ENCODE results near the gene WAC. TPM values are rescaled to one million over a fixed set of nuclear protein-coding genes. Genes with fewer than 3 reads are reported as not detected.

The WAC gene
- total and polyA plus RNA-seq, 9 of the 15 experiments (the other 6 are each of a cell fraction or from before 2014, with no cell fraction given), result 24.8 to 123 (median 78.2) TPM

GRCh38 chr10:28640551-28640950 lies 107.6 kb downstream of the WAC start:
- H3K27ac ChIP-seq (ENCODE audit: extremely low read depth, low read depth, low read length), result no peak overlapping the region
- H3K27me3 ChIP-seq (ENCODE audit: control insufficient read depth in 2 of 2, insufficient read depth in 2 of 2, low read length in 2 of 2), result peaks cover 7 to 29% of the 10 kb centered on the region in 2 experiments
- BruUV-seq (replicated peaks), result no TSS peak
- in situ Hi-C loops (cut with MboI), result no loop called here
- no peaks in the 10 kb centered on the region for H3K79me2 ChIP-seq (ENCODE audit: control insufficient read depth, insufficient read depth, low read length)
- no peak for DNase-seq (ENCODE audit: extremely low read depth in 1 of 4, low spot score in 3 of 4)
- H3K9ac ChIP-seq (ENCODE audit: insufficient read depth in 1 of 2, low read depth in 2 of 2, low read length in 2 of 2), result no peak overlapping the region
- H2AFZ ChIP-seq (ENCODE audit: low read depth, low read length), result no peak overlapping the region
- ChIA-PET POLR2A (no interaction called here), CTCF (ENCODE audit: low intra/inter-chr PET ratio) (no interaction called here)
- H3K4me1 ChIP-seq (replicated peaks in 1 of 2; ENCODE audit: control insufficient read depth in 2 of 2, insufficient read depth in 2 of 2, low read length in 2 of 2), result no peaks in the 10 kb centered on the region
- no peak for ATAC-seq
- H3K9me3 ChIP-seq (replicated peaks; ENCODE audit: control insufficient read depth, insufficient read depth, low read depth, low read length), result no peaks in the 10 kb centered on the region
- no peak for FAIRE-seq
- H3K4me2 ChIP-seq (ENCODE audit: insufficient read depth, low read length), result no peak overlapping the region
- no peaks in the 10 kb centered on the region for H3K9me1 ChIP-seq (ENCODE audit: control insufficient read depth, insufficient read depth, low read length)
- 0% methylated on average over 2 of the region's 2 CpGs for WGBS (ENCODE audit: insufficient coverage, low coverage, missing lambda C conversion rate)
- H3K4me3 ChIP-seq, result no peak overlapping the region
- intact Hi-C loops (cut with micrococcal nuclease), result no loop called here
- H4K20me1 ChIP-seq (replicated peaks; ENCODE audit: control insufficient read depth, insufficient read depth, low read length), result no peaks in the 10 kb centered on the region
- no peaks in the 10 kb centered on the region for H3K36me3 ChIP-seq (ENCODE audit: control insufficient read depth, insufficient read depth, low read length)
- TF ChIP-seq ZFX (CRISPR knock-in tag; IDR thresholded peaks at IDR 0.05), result no peak
- no peak for TF ChIP-seq PTBP1 (IDR thresholded peaks at IDR 0.05; ENCODE audit: low read depth, low read length)
- no peak for TF ChIP-seq PCBP2 (IDR thresholded peaks at IDR 0.05; ENCODE audit: low read depth, low read length, poor library complexity, severe bottlenecking)
- TF ChIP-seq, protein P1, sequence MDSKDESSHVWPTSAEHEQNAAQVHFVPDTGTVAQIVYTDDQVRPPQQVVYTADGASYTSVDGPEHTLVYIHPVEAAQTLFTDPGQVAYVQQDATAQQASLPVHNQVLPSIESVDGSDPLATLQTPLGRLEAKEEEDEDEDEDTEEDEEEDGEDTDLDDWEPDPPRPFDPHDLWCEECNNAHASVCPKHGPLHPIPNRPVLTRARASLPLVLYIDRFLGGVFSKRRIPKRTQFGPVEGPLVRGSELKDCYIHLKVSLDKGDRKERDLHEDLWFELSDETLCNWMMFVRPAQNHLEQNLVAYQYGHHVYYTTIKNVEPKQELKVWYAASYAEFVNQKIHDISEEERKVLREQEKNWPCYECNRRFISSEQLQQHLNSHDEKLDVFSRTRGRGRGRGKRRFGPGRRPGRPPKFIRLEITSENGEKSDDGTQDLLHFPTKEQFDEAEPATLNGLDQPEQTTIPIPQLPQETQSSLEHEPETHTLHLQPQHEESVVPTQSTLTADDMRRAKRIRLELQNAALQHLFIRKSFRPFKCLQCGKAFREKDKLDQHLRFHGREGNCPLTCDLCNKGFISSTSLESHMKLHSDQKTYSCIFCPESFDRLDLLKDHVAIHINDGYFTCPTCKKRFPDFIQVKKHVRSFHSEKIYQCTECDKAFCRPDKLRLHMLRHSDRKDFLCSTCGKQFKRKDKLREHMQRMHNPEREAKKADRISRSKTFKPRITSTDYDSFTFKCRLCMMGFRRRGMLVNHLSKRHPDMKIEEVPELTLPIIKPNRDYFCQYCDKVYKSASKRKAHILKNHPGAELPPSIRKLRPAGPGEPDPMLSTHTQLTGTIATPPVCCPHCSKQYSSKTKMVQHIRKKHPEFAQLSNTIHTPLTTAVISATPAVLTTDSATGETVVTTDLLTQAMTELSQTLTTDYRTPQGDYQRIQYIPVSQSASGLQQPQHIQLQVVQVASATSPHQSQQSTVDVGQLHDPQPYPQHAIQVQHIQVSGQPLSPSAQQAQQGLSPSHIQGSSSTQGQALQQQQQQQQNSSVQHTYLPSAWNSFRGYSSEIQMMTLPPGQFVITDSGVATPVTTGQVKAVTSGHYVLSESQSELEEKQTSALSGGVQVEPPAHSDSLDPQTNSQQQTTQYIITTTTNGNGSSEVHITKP (IDR thresholded peaks at IDR 0.05; ENCODE audit: partially characterized antibody), result no peak
- no peak for TF ChIP-seq ZFP30 (CRISPR knock-in tag; IDR thresholded peaks at IDR 0.05; ENCODE audit: borderline replicate concordance)
- no peak for TF ChIP-seq ZNF436 (CRISPR knock-in tag; IDR thresholded peaks at IDR 0.05)
- TF ChIP-seq ZNF77 (CRISPR knock-in tag; IDR thresholded peaks at IDR 0.05), result no peak
- TF ChIP-seq NR4A1 (CRISPR knock-in tag; IDR thresholded peaks at IDR 0.05), result no peak
- TF ChIP-seq NR4A1 (tag; IDR thresholded peaks at IDR 0.05), result no peak
- TF ChIP-seq ZNF316 (IDR thresholded peaks at IDR 0.05), result no peak
- TF ChIP-seq PRPF4 (IDR thresholded peaks at IDR 0.05; ENCODE audit: insufficient read depth, low read depth, low read length, poor library complexity, severe bottlenecking), result no peak
- TF ChIP-seq TBL1XR1 (IDR thresholded peaks at IDR 0.05; ENCODE audit: low read length in 2 of 2), result no peak
- TF ChIP-seq, protein P2, sequence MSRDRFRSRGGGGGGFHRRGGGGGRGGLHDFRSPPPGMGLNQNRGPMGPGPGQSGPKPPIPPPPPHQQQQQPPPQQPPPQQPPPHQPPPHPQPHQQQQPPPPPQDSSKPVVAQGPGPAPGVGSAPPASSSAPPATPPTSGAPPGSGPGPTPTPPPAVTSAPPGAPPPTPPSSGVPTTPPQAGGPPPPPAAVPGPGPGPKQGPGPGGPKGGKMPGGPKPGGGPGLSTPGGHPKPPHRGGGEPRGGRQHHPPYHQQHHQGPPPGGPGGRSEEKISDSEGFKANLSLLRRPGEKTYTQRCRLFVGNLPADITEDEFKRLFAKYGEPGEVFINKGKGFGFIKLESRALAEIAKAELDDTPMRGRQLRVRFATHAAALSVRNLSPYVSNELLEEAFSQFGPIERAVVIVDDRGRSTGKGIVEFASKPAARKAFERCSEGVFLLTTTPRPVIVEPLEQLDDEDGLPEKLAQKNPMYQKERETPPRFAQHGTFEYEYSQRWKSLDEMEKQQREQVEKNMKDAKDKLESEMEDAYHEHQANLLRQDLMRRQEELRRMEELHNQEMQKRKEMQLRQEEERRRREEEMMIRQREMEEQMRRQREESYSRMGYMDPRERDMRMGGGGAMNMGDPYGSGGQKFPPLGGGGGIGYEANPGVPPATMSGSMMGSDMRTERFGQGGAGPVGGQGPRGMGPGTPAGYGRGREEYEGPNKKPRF (IDR thresholded peaks at IDR 0.05; ENCODE audit: low read depth, low read length), result no peak
- TF ChIP-seq EP300 (IDR thresholded peaks at IDR 0.05; ENCODE audit: low read length), result no peak
- no peak for TF ChIP-seq E2F4 (CRISPR knock-in tag; IDR thresholded peaks at IDR 0.05; ENCODE audit: low read depth)
- no peak for TF ChIP-seq TFAP4 (CRISPR knock-in tag; IDR thresholded peaks at IDR 0.05; ENCODE audit: borderline replicate concordance)
- TF ChIP-seq LARP7 (IDR thresholded peaks at IDR 0.05), result no peak

Data from K562 (cell line).